IPS-20b (cell line): Measurements from ENCODE around the gene GEN1.

Experiments used
- H3K27ac ChIP-seq: one replicate; pipeline ENCODE4 v1.5.1; 2013; ENCODE audit warnings: low read length
- H3K27me3 ChIP-seq: 2 replicates; pipeline ENCODE4 v1.6.1; 2013; ENCODE audit warnings: mild to moderate bottlenecking, low read length, inconsistent platforms; ENCODE audit not compliant: insufficient read depth
- H3K36me3 ChIP-seq: 2 replicates; pipeline ENCODE4 v1.6.1; 2013; ENCODE audit warnings: low read depth, mild to moderate bottlenecking, inconsistent platforms, low read length, moderate library complexity; ENCODE audit not compliant: insufficient read depth
- H3K4me1 ChIP-seq: 2 replicates; pipeline ENCODE4 v1.6.1; 2013; ENCODE audit warnings: mild to moderate bottlenecking, control low read depth, inconsistent platforms, low read length, moderate library complexity; ENCODE audit not compliant: insufficient read depth
- H3K4me3 ChIP-seq: 2 replicates; pipeline ENCODE4 v1.5.1; 2013; ENCODE audit warnings: mild to moderate bottlenecking, low read length, inconsistent platforms
- H3K9ac ChIP-seq: 2 replicates; pipeline ENCODE4 v1.6.1; 2013; ENCODE audit warnings: low read depth, mild to moderate bottlenecking, inconsistent platforms, low read length, moderate library complexity
- H3K9me3 ChIP-seq: 2 replicates; pipeline ENCODE4 v1.6.1; 2013; ENCODE audit warnings: mild to moderate bottlenecking, low read depth, low read length, inconsistent platforms; ENCODE audit not compliant: insufficient read depth

The GEN1 gene

DNA sequence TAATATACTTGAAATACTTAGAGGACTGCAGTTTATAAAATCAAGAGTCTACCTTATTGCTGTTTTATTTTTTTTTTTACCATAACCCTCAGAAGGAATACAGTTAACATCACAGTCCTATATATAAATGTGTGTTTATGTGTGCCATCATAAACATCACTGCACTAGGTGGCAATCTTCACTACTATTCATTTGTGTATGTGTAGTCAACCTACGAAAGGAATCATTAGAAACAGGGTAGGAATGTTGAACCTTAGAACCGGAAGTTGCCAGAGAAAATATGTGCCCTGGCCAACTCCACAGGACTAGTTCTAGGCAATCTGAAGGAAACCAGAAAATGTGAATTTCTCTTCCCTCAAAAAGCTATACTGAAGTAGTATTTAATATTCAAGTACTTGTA is 3.4 kb downstream of the GEN1 start:
- Histone ChIP-seq H3K9ac (no peak overlapping the region), H3K4me3 (no peak overlapping the region), H3K27me3 (no peaks in the 10 kb centered on the region), H3K27ac (no peak overlapping the region), H3K36me3 (peaks cover 11% of the 10 kb centered on the region), H3K9me3 (no peaks in the 10 kb centered on the region), H3K4me1 (peaks cover 10% of the 10 kb centered on the region; the same call in 1 of the 2 replicates)

- Histone ChIP-seq H3K9ac (no peak overlapping the region), H3K27ac (no peak overlapping the region), H3K9me3 (no peaks in the 10 kb centered on the region), H3K4me3 (no peak overlapping the region), H3K4me1 (peaks cover 8% of the 10 kb centered on the region; the same call in 1 of the 2 replicates), H3K36me3 (peaks cover 19% of the 10 kb centered on the region), H3K27me3 (no peaks in the 10 kb centered on the region)
Measured at GRCh38 chr2:17758118-17758517, 4.2 kb downstream of the GEN1 start.

- Histone ChIP-seq H3K4me1 (peaks cover 8% of the 10 kb centered on the region; the same call in 1 of the 2 replicates), H3K4me3 (no peak overlapping the region), H3K27ac (no peak overlapping the region), H3K36me3 (peaks cover 32% of the 10 kb centered on the region), H3K27me3 (no peaks in the 10 kb centered on the region), H3K9ac (no peak overlapping the region), H3K9me3 (no peaks in the 10 kb centered on the region)
Measured at GRCh38 chr2:17759805-17760204, 5.9 kb downstream of the GEN1 start.

DNA sequence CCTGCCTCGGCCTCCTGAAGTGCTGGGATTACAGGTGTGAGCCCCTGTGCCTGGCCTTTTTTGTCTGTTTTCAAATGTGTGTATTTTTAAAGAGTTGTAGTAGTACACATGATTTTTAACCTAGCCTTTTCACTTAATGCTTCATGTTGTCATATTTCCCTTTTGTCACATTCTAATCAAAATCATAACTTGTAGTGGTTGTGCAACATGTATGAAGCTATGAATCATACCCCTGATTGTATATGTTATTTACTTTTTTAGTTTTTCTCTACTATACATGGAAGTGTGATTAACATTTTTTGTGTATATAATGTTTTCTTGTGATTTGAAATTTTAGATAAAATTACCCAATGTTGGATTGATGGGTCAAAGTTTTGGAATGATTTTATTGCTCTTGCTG is 8.5 kb downstream of the GEN1 start:
- no peak overlapping the region for H3K9ac ChIP-seq
- H3K9me3 ChIP-seq = no peaks in the 10 kb centered on the region
- peaks cover 51% of the 10 kb centered on the region for H3K36me3 ChIP-seq
- H3K4me1 ChIP-seq = no peaks in the 10 kb centered on the region
- no peak overlapping the region for H3K27ac ChIP-seq
- no peak overlapping the region for H3K4me3 ChIP-seq
- H3K27me3 ChIP-seq = no peaks in the 10 kb centered on the region

- Histone ChIP-seq H3K4me1 (no peaks in the 10 kb centered on the region), H3K4me3 (no peak overlapping the region), H3K9me3 (no peaks in the 10 kb centered on the region), H3K27ac (no peak overlapping the region), H3K27me3 (no peaks in the 10 kb centered on the region), H3K36me3 (peaks cover 65% of the 10 kb centered on the region), H3K9ac (no peak overlapping the region)
Measured at GRCh38 chr2:17763641-17764333, 9.8 kb downstream of the GEN1 start.

DNA sequence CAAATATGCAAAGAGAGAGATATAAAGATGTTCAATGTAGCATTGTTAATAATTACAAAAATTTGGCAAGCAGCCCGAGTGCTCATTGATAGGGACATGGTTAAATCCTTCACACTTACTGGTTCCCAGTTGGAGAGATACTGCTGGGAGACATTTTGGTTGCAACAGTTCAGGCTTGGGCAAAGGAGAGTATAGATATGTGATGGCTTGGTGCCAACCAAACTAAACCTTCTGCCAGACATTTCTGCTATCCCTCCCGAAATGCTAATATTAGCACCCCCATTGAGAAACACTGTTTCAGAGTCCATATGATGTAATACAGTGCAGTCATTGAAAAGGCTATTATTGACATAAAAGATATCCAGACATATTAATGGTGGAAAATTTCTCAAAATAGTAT is 11.5 kb downstream of the GEN1 start:
- Histone ChIP-seq H3K27ac (no peak overlapping the region), H3K9me3 (no peaks in the 10 kb centered on the region), H3K36me3 (peaks cover 80% of the 10 kb centered on the region), H3K27me3 (no peaks in the 10 kb centered on the region), H3K4me1 (no peaks in the 10 kb centered on the region), H3K9ac (no peak overlapping the region), H3K4me3 (no peak overlapping the region)

GRCh38 chr2:17768894-17769293 is 15.0 kb downstream of the GEN1 start:
- H3K27ac ChIP-seq = no peak overlapping the region
- H3K9me3 ChIP-seq = no peaks in the 10 kb centered on the region
- no peak overlapping the region for H3K9ac ChIP-seq
- H3K27me3 ChIP-seq = no peaks in the 10 kb centered on the region
- H3K4me3 ChIP-seq = no peak overlapping the region
- no peaks in the 10 kb centered on the region for H3K4me1 ChIP-seq
- peaks cover 81% of the 10 kb centered on the region for H3K36me3 ChIP-seq

- Histone ChIP-seq H3K27me3 (no peaks in the 10 kb centered on the region), H3K4me3 (no peak overlapping the region), H3K36me3 (peaks cover 91% of the 10 kb centered on the region), H3K9me3 (no peaks in the 10 kb centered on the region), H3K9ac (no peak overlapping the region), H3K4me1 (no peaks in the 10 kb centered on the region), H3K27ac (no peak overlapping the region)
Measured at GRCh38 chr2:17771956-17772355, 18.0 kb downstream of the GEN1 start.

GRCh38 chr2:17772532-17772931 is 18.6 kb downstream of the GEN1 start:
- no peaks in the 10 kb centered on the region for H3K4me1 ChIP-seq
- no peak overlapping the region for H3K4me3 ChIP-seq
- no peak overlapping the region for H3K9ac ChIP-seq
- peaks cover 89% of the 10 kb centered on the region for H3K36me3 ChIP-seq
- H3K27me3 ChIP-seq = no peaks in the 10 kb centered on the region
- no peaks in the 10 kb centered on the region for H3K9me3 ChIP-seq
- H3K27ac ChIP-seq = no peak overlapping the region

DNA sequence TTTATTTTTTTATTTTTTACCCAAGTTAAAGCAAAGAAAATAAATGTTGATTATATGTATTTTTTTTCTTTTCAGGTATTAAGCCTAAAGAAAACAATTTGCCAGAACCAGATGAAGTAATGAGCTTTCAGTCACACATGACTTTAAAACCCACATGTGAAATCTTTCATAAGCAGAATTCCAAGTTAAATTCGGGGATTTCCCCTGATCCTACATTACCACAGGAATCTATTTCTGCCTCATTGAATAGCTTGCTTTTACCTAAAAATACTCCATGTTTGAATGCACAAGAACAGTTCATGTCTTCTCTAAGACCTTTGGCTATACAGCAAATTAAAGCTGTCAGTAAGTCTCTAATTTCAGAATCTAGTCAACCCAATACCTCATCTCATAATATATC is 26.6 kb downstream of the GEN1 start:
- no peak overlapping the region for H3K4me3 ChIP-seq
- no peak overlapping the region for H3K27ac ChIP-seq
- H3K9ac ChIP-seq = no peak overlapping the region
- H3K27me3 ChIP-seq = no peaks in the 10 kb centered on the region
- no peaks in the 10 kb centered on the region for H3K9me3 ChIP-seq
- no peaks in the 10 kb centered on the region for H3K4me1 ChIP-seq
- H3K36me3 ChIP-seq = peaks cover 61% of the 10 kb centered on the region

DNA sequence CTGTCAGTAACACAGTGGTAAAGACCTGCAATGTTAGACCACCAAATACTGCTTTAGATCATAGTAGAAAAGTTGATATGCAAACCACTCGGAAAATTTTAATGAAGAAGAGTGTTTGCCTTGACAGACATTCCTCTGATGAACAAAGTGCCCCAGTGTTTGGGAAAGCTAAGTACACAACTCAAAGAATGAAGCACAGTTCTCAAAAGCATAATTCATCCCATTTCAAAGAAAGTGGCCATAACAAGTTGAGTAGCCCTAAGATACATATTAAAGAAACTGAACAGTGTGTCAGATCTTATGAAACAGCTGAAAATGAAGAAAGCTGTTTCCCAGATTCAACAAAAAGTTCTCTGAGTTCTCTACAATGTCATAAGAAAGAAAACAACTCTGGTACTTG is 27.5 kb downstream of the GEN1 start:
- H3K4me3 ChIP-seq = no peak overlapping the region
- H3K9me3 ChIP-seq = no peaks in the 10 kb centered on the region
- H3K36me3 ChIP-seq = peaks cover 52% of the 10 kb centered on the region
- H3K27me3 ChIP-seq = no peaks in the 10 kb centered on the region
- H3K4me1 ChIP-seq = no peaks in the 10 kb centered on the region
- H3K9ac ChIP-seq = no peak overlapping the region
- H3K27ac ChIP-seq = no peak overlapping the region

DNA sequence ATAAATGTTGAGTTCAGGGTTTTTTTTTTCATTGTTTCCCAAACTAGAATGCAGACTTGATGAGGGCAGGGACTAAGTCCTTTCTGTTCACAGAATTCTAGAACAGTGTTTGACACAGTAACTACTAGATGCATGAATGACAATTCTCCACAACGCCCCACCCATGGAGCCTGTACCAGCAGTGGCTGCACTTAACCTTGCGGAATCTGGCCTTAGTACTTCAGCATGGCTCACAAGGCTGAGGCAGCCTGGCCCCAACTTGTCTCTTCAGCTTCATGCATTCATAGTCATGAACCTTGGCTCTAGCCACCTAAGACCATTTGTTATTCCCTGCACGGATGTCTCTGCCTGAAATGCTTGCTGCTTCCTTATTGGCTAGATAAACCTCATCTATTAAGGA is 32.8 kb downstream of the GEN1 start:
- no peaks in the 10 kb centered on the region for H3K4me1 ChIP-seq
- H3K9me3 ChIP-seq = no peaks in the 10 kb centered on the region
- peaks cover 4% of the 10 kb centered on the region; the same call in 1 of the 2 replicates for H3K36me3 ChIP-seq
- no peaks in the 10 kb centered on the region for H3K27me3 ChIP-seq
- H3K4me3 ChIP-seq = no peak overlapping the region
- H3K27ac ChIP-seq = no peak overlapping the region
- no peak overlapping the region for H3K9ac ChIP-seq
